GM21529 (cell line): ENCODE results near the gene STAC3.

Experiments used
- ATAC-seq: cut with Tn5 transposase; IDR thresholded peaks from one replicate; pipeline ENCODE4 v1.9.1; 2021; ENCODE audit not compliant: unreplicated experiment

STAC3 gene

GRCh38 chr12:57195186-57195585 lies 55.8 kb downstream of the STAC3 start:
- ATAC-seq = no peak

GRCh38 chr12:57194253-57194652 lies 56.7 kb downstream of the STAC3 start:
- ATAC-seq = no peak

GRCh38 chr12:57193706-57194245 lies 57.2 kb downstream of the STAC3 start:
- ATAC-seq = no peak
